HG02763 (cell line): ENCODE results near the gene IZUMO1R.
"Not testable (repeated sequence)": the region's sequence is repeated elsewhere in the genome, so short reads cannot be mapped to it uniquely, and the experiment has no call there.

Experiments
- ATAC-seq: cut with Tn5 transposase; IDR thresholded peaks from one replicate; pipeline ENCODE4 v1.9.1; 2021; ENCODE audit warnings: mild to moderate bottlenecking, moderate library complexity; ENCODE audit not compliant: unreplicated experiment

The IZUMO1R gene

DNA sequence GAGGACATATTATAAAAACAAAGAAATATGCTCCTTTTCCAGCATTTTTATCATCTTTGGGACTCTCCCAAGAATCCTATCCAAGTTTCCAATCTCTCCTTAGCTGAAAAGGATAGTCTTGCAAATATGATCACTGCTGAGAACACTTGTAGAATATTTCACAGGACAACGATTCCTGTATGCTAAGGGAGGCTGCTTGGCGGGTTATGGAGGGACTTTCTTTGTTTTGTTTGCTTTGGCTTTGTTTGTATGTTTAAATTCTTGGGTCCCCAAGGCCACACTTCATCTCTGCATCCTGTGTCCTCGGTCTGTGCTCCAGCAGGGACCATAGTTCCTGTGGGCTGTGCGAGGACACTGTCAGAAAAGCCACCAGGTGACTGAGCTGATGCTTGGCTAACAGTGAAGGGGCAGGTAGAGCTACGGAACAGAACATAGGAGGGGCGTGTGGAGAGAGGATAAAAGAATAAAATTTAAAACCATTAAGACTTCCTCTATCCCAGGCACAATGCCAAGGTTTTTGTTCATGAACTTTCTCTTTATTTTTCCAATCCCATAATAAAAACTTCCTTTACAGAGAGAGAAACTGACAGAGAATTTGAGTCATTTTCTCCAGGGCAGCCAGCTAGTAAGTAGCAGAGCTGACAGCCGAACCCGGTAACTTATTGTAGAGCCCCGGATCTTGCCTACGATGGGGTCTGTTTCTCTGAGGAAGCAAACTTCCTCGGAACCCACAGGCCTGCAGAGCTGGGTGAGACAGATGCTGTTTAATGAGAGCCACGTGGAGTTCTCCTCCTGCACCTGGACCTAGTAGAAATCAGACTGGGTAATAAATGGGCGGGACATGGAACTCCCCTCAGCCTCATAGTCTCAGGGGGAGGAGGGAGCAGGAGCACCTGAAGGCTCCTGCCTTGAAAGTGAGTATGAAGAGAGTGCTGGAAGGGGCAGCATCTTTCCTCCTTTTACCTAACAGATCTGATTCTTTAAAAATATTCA is at the start of gene IZUMO1R:
Gene IZUMO1R, plus strand, starts transcription at position 615 of the 993 bp plus-strand sequence. CDS start 1,057 bp downstream, outside the sequence.
- ATAC-seq: no peak

DNA sequence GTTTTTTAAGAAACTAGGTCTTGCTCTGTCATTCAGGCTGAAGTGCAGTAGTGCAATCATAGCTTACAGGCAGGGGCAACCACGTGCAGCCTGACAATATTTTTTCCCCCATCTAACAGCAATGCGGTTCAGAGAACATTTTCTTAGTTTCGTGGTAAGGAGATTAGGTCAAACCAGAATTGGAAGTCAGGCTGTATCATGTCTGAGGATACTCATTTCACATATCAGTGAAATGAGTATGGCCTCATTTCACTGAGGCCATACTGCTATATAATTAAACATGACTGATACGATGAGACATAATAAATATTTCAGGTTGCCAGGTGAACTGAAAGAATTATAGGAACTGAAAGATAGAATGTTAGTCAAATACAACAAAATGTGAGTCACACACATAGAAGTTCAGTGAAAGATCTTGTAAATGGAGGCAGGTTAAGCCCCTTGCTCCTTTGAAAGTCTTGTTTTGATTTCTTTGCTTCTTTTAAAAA is 32.5 kb upstream of the IZUMO1R start:
- ATAC-seq: peak; percentile 80

DNA sequence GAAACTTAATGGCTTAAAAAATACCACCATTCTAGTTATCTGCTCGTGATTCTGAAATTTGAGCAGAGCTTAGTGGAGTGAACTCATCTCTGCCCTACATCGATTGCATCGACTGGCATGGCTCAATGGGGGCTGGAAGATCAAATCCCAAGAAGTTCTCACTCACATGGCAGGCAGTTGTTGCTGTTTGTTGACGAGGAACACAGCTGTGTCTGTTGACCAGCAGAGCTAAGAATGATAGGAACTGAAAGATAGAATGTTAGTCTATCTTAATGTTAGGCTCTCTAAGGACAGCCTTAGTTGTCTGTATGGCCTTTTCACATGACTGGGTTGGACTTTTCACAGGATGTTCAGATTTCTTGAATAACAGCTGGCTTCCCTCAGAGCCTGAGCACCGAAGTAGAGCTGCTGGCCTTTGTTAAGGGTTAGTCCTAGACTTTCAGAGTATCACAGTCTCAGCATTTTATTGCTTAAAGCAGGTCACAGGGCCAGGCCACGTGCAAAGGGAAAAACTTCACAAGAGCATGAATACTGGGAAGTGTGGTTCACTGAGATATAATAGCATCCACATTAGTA is 31.6 kb upstream of the IZUMO1R start:
- no peak for ATAC-seq

DNA sequence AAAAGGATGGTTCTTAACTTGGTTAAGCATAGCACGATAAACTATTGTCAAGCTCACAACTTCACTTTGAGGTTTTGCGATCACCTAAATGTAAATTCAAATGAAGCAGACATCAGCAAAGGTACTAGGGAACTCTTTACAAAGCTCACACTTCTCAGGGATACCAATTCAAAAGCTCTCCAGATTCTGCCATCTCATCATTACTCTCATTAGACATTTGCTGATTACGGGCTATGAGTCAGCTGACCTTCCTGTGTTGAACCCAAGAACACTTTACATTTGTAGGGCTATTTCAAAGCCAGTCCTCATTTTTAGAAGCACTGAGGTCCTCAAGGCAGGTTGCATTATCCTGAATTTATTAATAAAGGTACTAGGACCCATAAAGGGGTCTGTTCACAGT is 28.4 kb upstream of the IZUMO1R start:
- ATAC-seq: no peak

DNA sequence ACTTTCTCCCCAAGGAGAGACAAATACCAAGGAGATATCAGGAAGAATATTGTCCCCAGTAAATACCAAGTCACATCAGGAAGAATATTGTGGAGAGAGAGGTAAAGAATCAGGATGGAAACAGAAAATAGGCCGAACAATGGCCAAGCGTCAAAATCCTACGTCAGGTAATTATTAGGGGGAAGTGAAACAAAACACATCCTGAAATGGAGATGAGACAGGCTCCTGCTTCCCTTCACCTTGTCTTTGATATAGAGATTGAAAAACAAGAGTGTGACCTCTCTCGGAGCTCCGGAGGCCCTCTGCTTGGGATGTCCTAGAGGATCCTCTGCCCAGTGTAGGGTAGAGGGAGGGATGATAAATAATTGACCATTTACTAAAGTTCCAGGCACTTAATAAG is 27.4 kb upstream of the IZUMO1R start:
- no peak for ATAC-seq

DNA sequence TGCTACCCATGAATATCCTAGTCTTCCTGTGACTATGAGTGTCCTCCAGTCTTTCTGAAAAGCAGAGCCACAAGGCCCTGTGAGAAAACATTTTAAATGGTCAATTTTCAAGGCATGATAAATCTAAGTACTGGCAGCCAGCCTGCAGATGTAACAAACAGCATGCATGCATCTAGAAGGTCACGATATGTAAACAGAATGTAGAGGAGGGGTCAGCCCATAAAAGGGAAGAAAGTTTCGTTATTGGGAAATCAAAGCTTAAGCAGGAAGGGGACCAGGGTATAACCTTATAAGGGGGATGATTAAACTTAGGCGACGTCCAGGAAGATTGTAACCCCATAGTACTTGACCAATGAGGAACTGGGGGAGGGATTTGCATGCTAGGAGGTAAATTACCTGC is 26.2 kb upstream of the IZUMO1R start:
- not testable (repeated sequence) for ATAC-seq

DNA sequence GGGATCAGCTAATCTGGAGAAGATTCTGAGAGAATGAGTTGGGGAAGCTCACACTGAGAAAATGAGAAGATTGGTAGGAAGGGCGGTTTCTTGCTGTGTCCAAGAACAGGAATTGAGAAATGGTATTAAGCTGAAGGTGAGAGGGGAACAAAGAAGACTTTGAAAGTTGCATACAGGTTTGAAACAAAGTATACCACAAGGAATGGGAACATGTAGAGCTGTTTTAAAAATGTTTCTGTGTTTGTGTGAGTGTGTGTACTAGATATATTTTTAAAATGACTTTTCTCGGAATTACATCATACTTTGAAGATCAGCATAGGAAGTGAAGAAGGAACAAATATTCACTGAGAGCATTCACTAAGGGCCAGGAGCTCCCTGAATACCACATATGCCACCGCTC is 24.4 kb upstream of the IZUMO1R start:
- no peak for ATAC-seq

DNA sequence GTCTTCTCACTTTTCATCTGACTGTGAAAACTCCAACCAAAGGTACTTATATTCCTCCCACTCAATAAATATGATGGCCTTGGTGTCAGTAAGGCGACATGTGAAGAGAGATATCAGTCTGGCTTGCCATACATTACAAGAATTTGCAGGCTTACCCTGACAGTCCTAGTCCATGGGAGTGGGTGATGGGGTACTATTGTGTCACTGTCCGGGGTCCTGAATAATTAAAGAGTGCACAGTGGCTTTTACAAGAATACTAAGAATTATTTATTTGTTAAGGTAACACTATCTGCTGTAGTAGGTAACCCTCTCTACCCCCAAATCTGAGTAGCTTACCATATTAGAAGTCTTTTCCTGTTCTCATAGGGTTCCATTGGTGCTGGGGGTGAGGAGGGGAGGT is 23.1 kb upstream of the IZUMO1R start:
- ATAC-seq: no peak

DNA sequence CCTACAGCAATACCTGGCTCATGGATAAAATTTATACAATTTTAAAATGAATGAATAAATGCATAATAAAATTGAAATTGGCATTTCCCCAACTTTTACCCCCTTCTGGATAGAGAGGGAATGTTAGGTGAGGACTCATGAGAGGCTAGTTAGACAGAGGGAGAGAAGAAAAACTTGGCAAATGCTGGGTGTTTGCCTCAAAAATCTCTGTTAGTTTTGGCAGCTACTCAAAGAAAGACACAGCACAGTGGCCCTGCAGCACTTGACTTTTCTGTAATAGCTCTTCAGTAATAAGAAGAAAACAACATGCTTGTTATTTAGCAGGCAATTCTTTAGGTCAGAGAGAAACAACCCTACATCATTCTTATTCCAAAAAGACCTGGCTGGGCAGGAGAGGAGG is 20.7 kb upstream of the IZUMO1R start:
- ATAC-seq: no peak

DNA sequence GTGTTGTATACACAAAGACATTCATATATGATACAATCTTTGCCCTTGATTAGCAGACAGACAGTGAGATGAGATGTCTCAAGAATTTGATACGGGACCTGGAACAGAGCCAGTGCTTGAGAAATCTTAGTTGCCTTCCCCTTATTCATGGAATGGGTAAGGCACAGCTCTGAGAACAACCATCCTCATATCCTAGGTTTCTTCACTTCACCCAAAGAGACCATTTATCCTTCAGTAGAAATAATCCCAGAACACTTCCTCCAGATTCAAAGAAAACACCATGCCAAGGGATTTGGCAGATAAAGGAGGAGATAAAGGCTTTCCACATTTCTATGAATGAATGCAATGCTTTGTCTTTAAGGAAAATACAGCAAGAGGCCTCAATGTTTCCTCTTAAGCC is 8.8 kb upstream of the IZUMO1R start:
- no peak for ATAC-seq

DNA sequence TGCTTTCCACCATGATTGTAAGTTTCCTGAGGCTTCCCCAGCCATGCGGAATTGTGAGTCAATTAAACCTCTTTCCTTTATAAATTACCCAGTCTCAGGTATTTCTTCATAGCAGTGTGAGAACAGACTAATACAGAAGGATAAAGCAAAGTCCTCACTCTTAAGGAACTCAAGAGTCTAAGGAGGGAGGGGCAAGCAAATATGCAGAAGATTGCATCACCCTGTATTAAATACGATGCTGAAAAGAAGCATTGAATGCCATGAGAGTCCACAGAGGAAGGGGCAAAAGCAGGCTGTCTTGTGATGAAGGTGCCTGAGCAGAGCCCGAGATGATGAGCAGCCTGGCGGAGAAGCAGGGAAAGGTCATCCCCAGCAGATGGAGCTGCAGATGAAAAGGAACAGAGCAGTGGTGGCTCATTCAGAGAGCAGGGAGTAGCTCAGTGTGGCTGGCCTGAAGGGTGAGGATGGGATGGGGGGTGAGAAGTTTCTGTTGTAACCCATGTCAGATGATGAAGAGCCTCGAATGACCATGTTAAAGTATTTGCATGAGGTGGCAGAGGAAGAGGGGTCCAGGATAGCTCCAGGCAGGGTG is 6.3 kb upstream of the IZUMO1R start:
- no peak for ATAC-seq

DNA sequence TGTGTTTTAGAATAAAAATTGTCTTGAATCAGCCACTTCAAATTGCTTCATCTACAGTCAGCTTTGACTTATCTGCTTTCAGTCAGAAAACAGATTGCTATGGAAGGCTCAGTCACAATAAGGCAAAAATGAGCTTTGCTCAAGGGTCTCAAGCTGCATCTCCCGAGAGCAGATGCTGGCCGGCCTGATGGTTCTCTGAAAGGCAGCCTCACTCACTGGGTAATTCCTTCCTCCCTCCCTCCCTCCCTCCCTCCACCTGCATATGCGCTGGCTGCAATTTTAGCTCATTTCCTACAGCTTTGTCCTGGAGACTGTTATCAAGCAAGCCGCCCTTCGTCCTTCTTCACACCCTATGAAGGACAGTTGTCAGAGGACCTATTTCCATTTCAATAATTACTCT is 1.6 kb upstream of the IZUMO1R start:
- ATAC-seq: no peak

DNA sequence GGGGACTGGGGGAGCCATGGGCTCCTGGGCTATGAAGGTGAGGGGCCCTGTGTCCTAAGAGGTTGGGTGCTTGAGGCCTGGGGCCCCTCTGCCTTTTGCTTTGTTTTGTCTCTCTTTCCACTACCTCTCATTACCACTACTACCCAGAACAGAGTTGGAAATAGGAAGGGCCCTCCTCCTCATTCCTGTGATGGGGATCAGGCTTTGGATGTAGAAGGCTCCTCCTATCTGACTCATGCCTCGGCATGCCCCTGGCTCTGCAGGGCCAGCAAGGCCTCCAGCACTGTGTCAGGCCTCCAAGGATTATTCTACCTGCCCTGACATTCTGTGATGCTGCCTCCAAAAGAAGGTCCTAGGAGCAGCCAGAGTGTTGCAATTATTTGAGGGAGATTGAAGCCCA is 766 bp downstream of the IZUMO1R start:
- no peak for ATAC-seq

DNA sequence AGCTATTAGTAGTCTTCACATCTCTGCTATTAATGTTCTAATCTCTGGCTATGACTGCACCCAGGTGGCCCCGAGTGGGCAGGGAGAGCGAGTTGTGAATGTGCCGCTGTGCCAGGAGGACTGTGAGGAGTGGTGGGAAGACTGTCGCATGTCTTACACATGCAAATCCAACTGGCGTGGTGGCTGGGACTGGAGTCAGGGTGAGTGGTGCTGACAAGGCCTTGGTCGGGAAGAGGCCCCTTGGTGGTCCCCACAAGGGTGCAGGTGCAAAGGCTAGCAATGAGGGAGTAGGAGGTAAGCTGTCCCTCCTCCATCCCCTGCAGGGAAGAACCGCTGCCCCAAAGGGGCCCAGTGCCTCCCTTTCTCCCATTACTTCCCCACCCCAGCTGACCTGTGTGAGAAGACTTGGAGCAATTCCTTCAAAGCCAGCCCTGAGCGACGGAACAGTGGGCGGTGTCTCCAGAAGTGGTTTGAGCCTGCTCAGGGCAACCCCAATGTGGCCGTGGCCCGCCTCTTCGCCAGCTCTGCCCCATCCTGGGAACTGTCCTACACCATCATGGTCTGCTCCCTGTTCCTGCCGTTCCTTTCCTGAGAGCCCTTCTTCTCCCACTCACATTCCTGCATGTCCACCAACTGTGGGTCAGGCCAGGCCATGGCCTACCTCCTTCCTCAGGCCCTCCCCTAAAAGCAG is 2.9 kb downstream of the IZUMO1R start:
- ATAC-seq: no peak

DNA sequence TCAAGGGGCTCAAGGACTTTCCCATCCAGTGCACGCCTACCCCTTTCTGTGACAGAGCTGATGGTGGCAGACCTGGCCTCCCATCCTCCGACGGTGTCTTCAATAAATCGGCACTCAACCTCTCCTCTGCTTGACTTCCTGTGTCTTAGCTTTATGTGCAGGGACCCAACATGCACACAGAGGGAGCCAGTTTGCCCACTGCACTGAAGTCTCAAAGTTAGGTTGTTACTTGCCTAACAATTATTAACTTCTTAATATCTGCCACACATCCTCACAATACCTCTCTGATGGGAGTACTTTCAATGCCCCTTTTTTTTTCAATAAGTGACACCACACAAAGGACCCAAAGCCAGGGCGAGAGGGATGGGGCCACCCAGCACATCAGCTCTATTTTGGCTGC is 3.6 kb downstream of the IZUMO1R start:
- ATAC-seq: no peak

DNA sequence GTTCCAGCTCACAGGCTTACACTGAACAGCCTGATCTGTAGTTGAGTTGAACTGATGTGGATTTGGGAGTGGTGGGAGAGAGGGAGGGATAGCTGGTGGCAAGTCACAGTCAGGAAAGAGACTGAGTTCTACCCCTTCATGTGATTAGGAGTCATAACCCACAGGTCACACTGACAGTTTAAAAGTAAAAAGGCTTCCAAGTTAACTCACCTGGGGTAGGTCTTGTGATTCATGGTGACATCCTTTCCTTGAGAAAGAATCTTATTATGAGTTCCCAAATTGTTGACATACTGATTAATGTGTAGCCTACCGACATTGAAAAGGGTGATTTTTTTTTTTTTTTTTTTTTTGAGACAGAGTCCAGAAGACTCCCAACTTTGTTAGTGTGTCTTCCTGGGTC is 5.4 kb downstream of the IZUMO1R start:
- no peak for ATAC-seq

DNA sequence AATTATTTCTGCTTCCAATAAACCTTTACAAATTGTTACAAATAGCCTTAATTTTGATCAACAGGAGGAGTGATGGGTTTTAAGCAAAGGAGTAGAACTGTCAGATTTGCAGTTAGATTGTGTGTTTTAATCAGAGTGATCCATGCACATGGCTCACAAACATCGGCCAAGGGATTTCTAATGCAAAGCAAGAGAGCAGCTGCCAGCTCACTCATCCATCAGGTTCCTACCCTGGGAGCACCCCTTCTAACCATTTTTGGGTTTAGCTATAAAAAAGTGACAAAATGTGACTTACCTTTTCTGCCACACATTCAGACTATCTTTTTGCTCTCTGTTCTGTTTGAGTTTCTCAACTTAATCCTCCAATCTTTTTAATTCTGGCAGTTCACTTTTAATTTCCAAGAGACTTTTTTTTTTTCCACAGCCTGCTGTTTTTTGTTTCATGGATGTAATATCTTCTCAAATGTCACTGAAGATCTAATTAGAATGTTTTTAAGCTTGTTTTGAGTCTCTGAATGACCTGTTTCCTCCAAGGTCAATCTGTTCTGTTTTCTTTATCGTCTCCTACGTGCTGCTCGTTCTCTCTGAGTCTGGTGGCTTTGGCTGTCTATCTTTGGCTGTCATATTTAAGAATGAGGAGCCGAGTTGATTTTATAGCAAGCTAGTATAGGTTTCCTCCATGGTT is 6.0 kb downstream of the IZUMO1R start:
- ATAC-seq: no peak

DNA sequence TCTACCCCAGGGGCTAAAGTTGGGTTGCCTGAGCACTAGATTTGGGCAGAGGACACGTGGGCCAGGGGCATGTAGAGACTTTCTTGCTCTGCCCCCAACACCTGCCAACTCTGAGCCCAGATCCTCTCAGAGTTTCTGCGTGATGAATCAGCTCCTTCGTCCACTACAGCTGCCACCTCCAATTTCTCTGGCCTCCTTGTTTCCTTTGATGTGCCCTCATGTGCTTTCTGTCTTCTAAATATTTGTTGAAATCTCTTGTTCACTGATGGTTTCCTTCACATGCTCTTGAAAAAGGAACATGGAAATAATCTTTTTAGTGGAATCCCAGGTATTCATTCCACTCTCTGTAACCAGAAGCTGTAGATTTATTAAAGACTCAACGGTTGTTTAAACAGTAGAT is 8.0 kb downstream of the IZUMO1R start:
- ATAC-seq: no peak

DNA sequence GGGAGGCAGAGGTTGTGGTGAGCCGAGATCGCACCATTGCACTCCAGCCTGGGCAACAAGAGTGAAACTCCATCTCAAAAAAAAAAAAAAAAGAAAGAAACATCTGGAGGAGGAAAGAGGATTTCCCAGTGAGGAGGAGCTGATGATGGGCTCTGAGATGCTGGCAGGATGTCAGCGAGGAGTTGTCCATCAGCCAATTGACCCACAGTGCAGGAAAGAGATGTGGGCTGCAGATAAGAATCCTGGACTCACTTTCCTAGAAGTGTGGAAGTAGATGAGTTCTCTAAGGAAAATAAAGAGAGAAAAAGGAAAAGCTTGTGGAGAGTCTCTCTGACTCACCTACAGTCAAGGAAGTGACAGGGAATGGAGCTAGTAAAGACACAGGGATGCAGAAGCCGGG is 9.7 kb downstream of the IZUMO1R start:
- ATAC-seq: no peak

DNA sequence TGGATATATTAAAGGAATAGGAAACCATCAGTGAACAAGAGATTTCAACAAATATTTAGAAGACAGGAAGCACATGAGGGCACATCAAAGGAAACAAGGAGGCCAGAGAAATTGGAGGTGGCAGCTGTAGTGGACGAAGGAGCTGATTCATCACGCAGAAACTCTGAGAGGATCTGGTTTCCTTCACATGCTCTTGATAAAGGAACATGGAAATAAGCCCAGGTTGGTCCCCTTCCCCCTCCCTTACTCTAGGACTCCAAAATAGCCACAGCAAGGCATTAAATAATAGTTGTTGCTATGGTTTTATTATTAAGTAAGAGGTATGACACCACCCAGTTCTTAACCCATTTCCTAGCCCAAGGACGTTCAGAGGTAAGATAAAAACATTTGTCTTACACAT is 11.3 kb downstream of the IZUMO1R start:
- no peak for ATAC-seq

DNA sequence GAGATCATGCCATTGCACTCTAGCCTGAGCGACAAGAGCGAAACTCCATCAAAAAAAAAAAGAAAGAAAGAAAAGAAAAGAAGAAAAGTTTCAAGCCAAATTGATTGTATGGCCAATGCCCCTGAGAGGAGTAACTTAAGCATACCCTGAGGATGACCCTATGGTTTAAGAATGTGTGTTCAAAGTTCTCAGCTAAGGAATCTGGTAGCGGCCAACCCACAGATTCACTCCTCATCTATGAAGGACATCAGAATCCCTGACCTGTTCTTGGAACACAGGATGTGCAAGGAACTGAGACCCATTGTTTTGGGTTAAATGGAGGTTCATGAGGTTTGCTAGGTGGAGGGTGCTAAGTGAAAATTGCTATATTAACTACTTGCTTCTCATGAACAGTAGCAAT is 18.1 kb downstream of the IZUMO1R start:
- no peak for ATAC-seq
